ENCODE data around the gene LRRC7. TPM values are rescaled to one million over a fixed set of nuclear protein-coding genes. Genes with fewer than 3 reads are reported as not detected.

LRRC7 gene
- total and polyA plus RNA-seq, 8 donors, result 0.12 to 2.2 (median 0.90) TPM

DNA sequence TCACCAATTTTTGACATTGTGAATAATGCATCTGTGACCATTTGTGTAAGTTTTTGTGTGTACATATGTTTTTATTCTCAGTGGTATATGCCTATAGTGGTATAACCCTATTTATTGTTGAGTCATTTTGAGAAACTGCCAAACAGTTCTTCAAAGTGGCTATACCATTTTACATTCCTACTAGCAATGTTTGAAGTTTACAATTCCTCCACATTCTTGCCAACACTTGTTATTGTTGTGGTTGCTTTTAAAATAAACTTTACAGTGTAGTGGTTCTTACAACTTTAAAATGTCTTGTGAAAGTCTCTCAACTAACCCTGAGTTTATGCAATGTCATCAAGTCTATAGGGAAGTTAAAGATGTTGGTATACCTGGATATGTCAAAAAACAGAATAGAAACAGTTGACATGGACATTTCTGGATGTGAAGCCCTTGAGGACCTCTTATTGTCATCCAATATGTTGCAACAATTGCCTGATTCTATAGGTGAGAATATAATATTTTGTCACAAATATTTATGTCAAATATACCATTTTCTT, 418.2 kb downstream of the LRRC7 start:
- FAIRE-seq, result no peak
- TF ChIP-seq, protein P1, sequence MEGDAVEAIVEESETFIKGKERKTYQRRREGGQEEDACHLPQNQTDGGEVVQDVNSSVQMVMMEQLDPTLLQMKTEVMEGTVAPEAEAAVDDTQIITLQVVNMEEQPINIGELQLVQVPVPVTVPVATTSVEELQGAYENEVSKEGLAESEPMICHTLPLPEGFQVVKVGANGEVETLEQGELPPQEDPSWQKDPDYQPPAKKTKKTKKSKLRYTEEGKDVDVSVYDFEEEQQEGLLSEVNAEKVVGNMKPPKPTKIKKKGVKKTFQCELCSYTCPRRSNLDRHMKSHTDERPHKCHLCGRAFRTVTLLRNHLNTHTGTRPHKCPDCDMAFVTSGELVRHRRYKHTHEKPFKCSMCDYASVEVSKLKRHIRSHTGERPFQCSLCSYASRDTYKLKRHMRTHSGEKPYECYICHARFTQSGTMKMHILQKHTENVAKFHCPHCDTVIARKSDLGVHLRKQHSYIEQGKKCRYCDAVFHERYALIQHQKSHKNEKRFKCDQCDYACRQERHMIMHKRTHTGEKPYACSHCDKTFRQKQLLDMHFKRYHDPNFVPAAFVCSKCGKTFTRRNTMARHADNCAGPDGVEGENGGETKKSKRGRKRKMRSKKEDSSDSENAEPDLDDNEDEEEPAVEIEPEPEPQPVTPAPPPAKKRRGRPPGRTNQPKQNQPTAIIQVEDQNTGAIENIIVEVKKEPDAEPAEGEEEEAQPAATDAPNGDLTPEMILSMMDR (IDR thresholded peaks at IDR 0.05), result no peak

DNA sequence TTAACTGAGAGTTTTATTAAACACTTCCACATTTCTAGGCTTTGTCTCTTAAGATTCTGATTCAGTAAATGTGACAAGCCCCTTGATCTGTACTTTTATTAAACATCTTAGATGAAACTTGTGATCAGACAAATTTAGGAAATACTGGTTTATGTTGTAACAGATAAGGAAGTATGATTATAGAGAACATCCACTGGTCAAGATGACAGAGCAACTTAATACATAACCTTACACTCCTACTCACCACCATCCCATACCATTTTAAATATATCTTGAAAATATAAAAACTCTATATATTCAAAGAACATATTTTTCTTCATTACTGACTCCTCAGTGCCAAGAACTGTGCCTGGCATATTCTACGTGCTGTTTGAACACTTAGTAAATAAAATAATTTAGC, 420.2 kb downstream of the LRRC7 start:
- TF ChIP-seq, protein P1 (IDR thresholded peaks at IDR 0.05), result no peak
- WGBS, 2 donors, result 49 to 60% methylated on average over 1 of the region's 1 CpG
- no peaks in the 10 kb centered on the region for H3K36me3 ChIP-seq
- no peaks in the 10 kb centered on the region for H3K4me1 ChIP-seq
- no peak overlapping the region for H3K27ac ChIP-seq
- ATAC-seq (no peak), FAIRE-seq (no peak), DNase-seq (no peak)
- no peak overlapping the region for H3K4me3 ChIP-seq
- H3K27me3 ChIP-seq, result no peaks in the 10 kb centered on the region
- intact Hi-C loops (cut with DNase I), result no loop called here
- H3K9me3 ChIP-seq, result no peaks in the 10 kb centered on the region

More for the DNA sequence above, 418.2 kb downstream of the LRRC7 start:
- Histone ChIP-seq H3K4me1 (no peaks in the 10 kb centered on the region), H3K27me3 (no peaks in the 10 kb centered on the region), H3K4me3 (no peak overlapping the region), H3K27ac (no peak overlapping the region), H3K9me3 (no peaks in the 10 kb centered on the region), H3K36me3 (no peaks in the 10 kb centered on the region)
- ATAC-seq (no peak), DNase-seq (no peak)
- intact Hi-C loops (cut with DNase I), result no loop called here

DNA sequence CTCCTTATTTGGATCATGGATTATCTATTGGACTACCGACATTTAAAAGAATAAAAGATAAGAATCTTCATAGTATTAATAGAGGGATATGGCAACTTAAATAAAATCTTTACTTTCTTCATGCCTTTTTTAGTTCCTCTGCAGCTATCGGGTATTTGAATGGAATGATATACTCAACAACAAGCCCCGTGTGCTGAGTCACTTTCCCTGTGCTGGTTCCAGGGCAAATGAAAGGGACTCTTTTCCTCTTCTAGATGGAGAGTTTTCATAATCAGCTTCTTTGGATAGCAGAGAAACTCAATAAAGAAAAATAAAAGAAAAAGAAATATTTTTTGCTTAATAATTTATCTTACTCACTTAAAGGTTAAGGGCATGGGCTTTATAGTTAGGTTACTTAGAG, 423.9 kb downstream of the LRRC7 start:
- H3K9me3 ChIP-seq, result no peaks in the 10 kb centered on the region
- H3K4me1 ChIP-seq, result no peaks in the 10 kb centered on the region
- WGBS, 2 donors, result 65 to 71% methylated on average over 3 of the region's 3 CpGs
- DNase-seq (no peak), ATAC-seq (no peak), FAIRE-seq (no peak)
- H3K36me3 ChIP-seq, result no peaks in the 10 kb centered on the region
- TF ChIP-seq, protein P1 (IDR thresholded peaks at IDR 0.05), result no peak
- H3K27me3 ChIP-seq, result no peaks in the 10 kb centered on the region
- intact Hi-C loops (cut with DNase I), result no loop called here
- no peak overlapping the region for H3K27ac ChIP-seq
- no peak overlapping the region for H3K4me3 ChIP-seq

DNA sequence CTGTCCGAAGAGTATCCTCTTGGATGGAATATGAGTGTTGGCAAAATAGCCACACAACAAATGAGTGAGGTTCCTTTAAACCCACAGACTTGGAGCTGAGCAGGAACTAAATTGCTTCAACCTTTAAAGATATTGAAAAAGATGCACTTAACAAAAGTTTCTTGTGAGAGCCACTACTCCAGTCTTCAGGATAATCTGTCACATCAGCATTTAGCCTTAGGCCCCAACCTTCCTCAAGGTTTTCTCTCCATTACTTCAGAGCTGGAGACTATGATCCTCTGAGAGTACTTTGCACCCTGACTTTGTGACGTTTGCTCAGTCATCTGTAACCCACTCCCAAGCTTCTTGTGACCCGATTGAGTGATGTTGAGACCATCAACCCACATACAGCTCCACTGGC, 424.9 kb downstream of the LRRC7 start:
- no peak overlapping the region for H3K27ac ChIP-seq
- TF ChIP-seq, protein P1 (IDR thresholded peaks at IDR 0.05), result no peak
- H3K4me1 ChIP-seq, result no peaks in the 10 kb centered on the region
- H3K36me3 ChIP-seq, result no peaks in the 10 kb centered on the region
- ATAC-seq, result no peak
- H3K9me3 ChIP-seq, result no peaks in the 10 kb centered on the region
- 50 to 55% methylated on average over 3 of the region's 3 CpGs for WGBS, 2 donors
- no peak for DNase-seq
- no peak for FAIRE-seq
- H3K27me3 ChIP-seq, result no peaks in the 10 kb centered on the region
- intact Hi-C loops (cut with DNase I), result no loop called here
- no peak overlapping the region for H3K4me3 ChIP-seq

DNA sequence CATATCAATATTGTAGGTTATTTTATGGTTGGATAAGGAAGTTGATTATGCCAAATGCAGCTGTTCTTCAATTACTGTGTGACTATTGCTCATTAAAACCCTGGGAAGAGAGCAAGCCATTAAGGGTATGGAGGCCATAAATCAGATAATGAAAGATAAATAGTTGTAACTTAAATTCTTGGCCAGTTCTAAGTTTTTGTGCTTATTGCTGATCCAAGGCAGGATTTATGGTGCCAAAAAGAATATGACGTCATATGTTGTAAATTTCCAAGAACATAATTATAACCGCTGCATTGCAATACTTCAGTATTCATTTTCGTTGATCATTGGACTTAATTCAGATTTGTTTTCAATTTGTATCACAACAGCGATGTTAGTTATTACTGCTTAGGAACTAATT, 426.1 kb downstream of the LRRC7 start:
- Histone ChIP-seq H3K4me3 (no peak overlapping the region), H3K36me3 (no peaks in the 10 kb centered on the region), H3K4me1 (no peaks in the 10 kb centered on the region), H3K27me3 (no peaks in the 10 kb centered on the region), H3K9me3 (no peaks in the 10 kb centered on the region), H3K27ac (no peak overlapping the region)
- ATAC-seq (no peak), DNase-seq (no peak), FAIRE-seq (no peak)
- WGBS, 2 donors, result 69 to 75% methylated on average over 4 of the region's 4 CpGs
- TF ChIP-seq, protein P1 (IDR thresholded peaks at IDR 0.05), result no peak
- intact Hi-C loops (cut with DNase I), result no loop called here

Data from pancreas (tissue), 10 donors.